Measurements from ENCODE around the gene RUNX2. TPM values are rescaled to one million over a fixed set of nuclear protein-coding genes. Genes with fewer than 3 reads are reported as not detected.
A peak's percentile ranks its signal among the peaks of the same experiment; 100 is the strongest.

The RUNX2 gene
- total RNA-seq, 1 donor from 2014 or later, result 2.5 TPM

DNA sequence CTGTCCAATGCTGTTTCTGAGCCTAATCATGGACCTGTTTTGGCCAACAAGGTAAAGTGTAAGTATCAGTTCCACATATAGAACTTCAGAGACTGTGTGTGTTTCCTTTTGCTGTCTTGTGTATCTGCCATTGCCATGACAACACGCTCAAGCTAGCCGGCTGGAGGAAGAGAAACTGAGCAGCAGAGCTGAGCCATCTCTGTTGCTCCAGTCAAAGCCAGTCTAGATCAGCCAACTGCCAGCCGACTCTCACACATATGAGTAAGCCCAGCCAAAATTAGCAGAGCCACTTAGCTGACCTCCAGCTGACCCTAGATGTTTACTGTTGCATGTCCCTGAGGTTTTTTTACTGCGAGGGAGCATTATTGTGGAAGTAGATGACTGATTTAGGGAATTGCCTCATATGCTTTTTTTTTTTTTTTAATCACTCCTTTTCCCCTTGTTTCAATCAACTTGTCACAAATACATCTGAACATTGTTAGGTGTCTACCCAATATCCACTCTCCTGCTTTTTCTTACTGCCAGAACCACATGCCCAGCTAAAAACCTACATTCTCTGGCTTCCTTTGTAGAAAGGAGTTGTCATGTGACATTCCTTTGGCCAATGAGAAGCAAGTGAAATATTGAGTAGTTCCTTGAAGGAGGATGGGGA lies 353.9 kb downstream of the RUNX2 start:
- peak; percentile 79 for ATAC-seq

DNA sequence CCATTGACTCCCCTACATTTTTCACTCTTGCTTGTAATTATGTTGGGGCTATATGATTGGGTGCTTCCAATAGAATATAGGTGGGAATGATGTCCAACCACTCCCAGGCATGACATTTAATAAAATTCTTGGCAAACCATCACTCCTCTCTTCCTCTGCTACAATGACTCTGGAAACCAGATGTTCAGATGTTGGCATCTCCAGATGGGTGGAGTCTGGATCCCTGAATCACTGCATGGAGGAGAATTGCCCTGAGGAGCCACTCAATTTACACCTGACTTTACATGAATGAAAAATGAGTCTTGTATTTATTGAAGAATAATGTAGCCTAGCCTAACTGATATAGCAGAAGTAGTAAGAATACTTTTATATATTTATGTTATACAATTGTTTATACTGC lies 356.3 kb downstream of the RUNX2 start:
- ATAC-seq, result no peak

DNA sequence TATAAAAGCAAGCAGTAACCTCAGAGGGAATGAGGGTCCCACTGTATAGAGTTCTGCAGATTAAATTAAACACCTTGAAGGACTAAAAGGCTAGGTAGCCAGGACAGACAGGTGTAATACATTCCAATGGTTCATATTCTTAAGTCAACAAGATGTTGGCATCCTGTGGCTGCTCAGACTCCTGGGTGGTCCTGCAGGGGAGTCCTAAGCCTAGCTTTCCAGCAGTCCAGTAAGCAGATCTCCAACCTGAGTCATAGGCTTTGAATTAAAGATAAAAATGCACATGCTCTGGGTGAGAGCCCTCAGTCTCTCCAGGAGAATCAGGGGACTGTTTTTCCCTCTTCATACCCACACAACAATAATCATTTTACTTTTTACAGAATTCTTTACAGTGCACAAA lies 356.9 kb downstream of the RUNX2 start:
- no peak for ATAC-seq

DNA sequence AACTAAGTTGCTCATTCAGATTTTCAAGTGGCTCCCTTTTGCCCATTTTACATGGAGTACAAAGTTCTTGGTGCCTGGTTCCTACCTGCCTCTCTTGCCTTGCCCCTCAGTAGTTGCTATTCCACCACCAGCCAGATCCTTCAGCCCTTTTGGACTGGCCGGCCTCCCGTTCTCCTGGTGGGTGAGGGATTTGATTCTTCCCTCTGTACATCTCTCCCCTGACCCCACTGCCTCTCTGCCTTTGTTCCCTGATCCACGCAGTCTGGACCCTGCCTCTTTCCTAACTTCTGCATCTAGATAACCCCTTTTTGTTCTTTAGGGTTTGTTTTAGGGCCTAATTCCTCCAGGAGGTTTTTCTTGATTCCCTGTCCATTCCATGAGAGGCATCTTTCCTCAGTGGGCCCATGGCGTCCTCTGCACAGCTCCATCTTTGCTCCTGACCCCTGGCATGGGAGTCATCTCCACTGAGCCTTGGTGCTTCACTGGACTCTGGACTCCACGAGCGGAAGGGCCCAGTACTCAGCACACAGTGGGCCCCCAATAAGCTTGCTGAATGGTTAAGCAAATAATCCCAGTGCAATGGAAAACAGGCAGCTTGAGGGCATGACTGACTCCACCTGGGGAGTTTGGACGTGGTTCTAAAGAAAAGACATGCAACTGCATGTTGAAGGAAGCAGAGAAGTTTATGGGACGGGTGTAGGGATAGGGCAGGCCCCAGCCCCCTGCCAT lies 358.9 kb downstream of the RUNX2 start:
- no peak for ATAC-seq

DNA sequence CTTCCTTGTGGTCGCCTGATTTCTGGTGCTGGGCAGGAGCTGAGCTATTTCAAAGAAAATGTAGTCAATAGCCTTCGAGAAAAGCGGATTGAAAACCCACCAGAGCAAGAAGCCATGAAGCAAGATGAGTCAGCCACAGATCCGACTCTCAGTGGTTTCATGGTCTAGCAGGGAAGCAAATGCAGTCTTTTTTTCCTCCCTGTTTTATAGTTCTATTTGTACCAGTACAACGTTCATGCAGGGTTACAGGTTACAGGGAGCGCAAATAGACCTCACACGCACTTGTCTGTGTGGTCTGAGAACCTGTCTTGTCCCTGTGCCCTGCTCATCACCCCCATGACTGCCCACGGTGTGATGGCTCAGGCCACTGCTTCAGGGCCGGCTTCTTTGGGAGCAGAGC lies 359.4 kb downstream of the RUNX2 start:
- no peak for ATAC-seq

DNA sequence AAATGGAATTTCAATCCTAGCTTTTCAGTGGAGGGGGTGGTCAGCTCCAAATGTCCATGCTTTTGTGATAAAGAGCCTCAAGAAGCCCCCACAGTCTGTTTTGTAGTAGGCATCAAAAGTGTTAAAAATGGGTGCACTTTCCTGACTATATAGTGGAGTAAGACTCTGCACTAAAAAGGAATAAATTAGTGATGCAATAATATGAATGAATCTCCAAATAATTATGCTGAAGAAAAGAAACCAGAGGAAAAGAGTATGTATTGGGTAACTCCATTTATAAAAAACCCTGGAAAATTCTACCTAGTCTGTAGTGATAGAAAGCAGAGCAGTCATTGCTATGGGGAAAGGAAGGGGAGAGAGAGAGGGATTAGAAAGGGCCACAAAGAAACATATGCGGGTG lies 360.1 kb downstream of the RUNX2 start:
- ATAC-seq, result no peak

DNA sequence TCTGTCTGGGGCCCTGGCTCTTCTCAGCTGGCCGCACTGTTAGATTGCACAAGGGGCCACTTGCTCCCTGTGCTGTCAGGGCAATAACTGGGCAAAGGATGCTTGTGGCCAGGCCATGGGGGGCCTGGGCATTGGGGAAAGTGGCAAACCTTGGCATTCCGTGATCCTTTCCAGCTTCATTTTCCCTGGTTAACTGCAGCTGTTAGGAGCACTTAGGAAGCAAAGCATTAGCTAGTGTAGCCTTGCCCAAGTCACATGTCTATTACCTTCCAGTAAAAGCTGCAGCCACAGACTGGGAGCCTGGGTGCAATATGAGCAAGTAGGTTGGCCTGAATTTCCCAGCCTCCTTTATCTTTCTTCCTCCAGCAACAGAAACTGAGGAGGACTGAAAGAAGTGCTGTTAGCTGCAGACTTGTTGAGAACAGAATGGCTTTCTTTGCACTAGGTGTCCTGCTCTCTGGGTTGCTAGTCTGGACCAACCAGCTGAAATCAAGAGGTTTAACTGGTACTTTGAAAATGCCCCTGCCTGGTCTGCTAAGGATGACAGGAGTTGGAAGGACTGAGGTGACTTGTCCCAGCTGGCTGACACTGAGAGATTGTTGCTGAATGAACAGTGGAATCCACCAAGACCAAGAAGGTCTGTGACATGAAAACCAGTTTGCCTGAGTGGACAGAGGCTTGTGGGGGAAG lies 361.9 kb downstream of the RUNX2 start:
- ATAC-seq, result no peak

DNA sequence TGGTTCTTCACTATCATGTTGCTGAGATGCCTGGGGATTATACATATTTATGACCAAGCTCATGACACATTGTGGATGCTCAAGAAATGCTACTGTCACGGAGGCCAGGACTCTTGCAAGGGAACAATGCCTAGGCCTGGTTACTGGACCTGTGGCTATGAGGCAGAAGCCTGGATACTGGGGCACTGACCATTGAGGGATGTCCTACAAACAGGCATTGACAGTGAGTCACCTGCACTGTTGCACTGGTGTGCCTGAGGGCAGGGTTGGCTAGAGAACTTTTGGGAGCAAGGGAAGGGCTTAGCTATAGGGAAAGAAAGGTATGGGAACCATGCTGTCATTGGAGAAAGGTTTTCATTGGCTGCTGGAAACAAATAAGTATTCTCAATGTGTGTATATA lies 362.7 kb downstream of the RUNX2 start:
- no peak for ATAC-seq

DNA sequence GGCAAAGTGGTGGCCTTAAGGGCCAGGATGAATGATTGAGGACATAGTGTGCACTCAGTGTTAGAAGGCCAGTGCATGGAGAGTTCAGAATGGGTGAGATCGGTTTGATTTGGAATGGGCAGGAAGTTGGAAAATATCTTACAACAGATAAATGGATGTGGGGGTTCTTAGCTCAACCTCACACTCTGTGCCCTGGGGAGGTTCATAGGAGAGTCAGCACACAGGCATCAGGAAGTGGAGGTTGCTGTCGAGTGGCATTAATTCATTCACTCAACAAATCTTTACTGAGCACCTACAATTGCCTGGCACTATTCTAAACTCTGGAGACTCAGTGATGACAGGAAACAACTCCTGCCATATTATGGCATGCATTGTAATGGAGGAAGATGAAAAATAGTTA lies 363.3 kb downstream of the RUNX2 start:
- ATAC-seq, result no peak

DNA sequence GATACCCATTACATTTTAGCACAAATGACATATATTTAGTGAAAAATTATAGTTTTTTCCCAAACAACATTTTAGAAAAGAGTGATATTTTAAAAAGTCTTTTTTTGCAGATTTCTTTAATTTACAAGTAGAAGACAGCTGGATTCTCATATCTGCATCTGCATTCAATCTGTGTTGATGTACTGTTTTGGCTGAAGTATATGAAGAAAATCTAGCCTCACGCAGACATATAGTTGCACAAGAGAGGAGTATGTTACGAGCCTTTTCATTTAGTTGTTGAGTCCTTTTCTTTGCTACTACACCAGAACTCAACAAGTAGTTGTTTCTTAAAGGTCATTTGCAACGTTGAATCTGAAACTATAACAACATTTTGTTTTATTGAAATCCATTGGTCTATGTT lies 363.9 kb downstream of the RUNX2 start:
- no peak for ATAC-seq

DNA sequence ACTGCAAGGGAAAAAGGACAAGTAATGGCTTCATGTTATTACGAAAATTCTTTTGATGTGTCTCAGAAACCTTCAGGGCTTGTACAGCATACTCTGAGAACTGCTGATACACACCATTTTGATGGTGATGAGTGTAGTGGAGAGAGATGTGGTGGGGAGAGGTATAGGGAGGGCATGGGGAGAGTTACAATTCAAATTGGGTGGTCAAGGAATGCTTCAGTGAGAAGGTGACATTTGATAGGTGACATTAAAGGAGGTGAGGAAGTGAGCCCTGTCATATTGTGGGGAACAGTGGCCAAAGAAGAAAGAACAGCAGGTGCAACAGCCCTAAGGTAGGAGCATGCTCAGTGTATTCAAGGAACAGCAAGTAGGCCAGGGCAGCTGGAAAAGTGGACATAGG lies 368.6 kb downstream of the RUNX2 start:
- ATAC-seq, result no peak

DNA sequence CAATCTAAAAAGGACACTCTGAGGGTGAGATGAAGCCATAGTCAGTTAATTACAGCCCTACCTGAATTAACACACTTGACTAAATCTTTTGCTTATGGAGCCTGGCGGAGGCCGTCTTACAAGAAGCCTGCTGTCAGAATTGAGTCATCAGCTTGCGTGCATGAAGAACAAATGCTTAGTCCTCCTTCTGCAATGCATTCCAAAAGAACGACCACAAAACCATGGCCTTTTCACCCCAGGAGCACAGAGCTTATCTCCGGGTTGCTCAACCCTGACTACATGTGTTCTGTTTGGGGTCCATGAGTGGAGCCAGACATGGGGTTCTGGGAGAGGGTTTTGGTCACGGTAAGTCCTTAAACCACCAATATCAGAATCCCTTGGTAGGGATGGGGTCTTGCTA lies 369.5 kb downstream of the RUNX2 start:
- peak; percentile 51 for ATAC-seq

DNA sequence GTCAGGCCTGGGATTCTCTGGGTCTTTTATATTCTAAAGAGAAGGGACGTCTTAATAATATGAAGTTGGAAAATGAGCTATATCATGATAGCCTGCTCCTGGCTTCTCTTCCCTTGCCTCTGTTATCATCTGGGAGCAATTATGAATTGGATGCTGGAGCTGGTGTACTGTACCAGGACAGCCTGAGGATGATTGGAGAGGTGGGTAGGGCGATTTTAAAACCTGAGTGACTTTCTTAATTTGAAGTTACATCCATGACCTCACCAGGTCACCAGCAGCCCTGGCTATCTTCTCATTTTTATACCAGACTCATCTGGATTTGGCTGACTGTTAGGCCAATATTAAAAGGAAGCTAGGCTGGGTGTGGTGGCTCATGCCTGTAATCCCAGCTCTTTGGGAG lies 369.9 kb downstream of the RUNX2 start:
- ATAC-seq, result no peak

DNA sequence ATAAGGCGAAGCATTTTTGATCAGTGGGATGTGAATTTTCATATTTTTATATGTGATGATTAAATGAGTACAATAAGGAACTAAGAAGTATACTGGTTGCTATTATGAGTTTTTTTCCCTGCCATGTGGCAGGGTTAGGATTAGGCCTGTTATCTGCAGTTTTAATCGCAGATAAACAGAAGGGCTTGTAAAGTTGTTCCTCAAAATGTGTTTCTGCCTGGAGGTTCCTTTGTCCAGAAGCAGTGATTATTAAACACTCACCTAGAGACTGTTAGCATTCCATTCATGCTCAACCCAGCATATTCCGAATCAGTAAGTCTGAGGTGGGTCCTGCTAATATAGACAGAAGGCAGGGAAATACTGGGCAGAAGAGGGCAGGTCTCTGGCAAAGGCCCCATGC lies 371.5 kb downstream of the RUNX2 start:
- ATAC-seq, result no peak

DNA sequence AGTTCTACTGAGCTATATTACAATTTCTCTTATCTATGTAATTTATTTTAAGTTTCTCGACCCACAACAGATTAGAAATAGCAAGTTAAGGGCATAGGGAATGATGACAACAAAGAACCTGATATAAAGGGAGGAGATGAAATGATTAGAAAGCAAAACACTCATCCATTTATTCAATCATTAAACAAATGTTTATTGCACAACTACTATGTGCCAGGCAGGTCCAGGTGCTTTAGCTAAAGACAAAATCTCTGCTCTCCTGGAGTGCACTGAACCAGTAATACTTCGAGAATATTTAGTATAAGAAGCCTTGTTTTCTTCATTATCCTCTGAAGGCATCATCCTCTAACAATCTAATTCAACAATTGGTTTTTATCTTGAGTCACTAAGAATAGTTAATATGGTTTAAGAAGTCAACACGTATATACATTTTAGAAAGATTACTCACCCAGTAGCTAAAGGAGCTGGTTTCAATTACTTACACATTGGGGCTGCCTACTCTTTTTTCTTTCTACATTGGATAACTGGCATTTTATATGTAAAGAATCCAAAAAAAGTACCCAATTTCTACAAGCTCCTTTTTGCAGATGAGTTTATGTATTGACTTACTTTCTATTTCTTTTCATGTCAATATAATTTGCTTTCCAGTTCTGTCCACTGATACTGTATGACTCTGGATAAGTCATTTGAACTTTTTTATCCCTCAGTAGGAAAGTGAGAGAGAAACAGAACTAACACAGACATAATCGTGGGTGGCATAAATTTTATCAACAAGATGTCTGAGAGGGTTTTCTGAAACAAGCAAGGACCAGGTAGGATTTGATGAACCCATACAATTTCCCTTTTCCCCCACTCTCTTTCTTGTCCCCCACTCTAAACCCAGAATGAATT lies 375.0 kb downstream of the RUNX2 start:
- no peak for ATAC-seq

DNA sequence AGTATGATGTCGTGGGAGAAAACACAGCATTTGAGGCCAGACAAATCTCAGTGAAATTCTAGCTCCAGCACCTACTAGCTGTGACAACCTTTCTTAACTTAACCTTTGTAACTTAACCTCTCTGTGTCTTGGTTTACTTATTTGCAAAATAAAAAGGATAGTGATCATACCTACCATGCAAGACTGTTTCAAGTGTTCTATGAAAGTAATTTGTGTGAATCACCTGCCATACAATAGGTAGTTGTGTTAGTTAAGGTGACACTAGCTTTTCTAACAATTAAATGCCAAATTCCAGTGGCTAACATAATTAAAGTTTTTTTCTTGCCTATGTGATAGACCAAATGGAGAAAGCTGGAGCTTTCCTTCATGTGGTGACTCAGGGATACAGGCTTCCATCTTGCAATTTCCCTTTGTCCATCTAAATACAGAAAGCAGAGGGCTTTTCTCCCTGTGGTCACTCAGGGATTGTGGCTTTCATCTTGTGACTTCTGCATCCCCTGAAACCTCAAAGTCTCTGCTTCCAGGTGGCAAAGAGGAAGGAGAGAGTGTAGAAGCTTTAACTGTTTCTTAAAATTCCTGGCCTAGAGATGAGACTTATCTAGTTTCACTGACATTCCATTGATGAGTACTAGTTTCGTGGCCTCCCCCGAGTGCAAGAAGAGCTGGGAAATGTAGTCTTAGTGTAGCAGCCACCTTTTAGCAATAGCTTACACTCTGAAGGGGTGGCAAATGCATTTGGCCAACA lies 376.1 kb downstream of the RUNX2 start:
- no peak for ATAC-seq

DNA sequence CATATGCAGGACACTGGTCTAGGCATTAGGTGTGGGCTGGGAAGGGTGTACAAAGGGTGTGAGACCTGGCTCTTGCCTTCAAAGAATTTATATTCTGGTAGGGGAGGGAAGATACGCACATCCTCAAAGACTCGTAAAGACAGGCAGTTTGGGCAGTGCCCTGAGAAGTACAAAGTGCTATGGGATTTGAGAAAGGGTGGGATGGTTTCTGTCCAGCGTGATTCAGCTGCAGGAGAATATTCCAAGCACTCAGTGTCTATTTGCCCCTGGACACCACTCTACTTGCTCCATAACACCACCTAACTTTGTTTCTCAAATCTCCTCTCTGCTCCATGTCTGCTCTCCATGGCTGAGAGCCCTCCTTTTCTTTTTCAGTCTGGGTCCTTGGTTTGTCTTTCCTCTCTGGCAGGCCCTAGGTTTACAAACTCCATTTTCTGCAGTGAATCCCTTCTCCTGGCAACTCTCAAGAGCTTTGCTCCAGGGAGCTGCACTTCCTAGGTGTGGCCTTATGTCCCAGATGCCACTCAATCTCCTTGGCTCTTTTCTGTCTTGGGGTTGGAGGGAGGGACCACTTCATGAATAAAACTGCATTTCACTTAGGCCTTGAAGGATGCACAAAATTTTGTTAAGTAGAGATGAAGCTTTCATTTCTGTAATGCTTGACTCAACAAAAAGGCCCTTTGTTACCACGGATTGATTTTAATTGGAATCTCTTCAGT lies 377.2 kb downstream of the RUNX2 start:
- no peak for ATAC-seq

DNA sequence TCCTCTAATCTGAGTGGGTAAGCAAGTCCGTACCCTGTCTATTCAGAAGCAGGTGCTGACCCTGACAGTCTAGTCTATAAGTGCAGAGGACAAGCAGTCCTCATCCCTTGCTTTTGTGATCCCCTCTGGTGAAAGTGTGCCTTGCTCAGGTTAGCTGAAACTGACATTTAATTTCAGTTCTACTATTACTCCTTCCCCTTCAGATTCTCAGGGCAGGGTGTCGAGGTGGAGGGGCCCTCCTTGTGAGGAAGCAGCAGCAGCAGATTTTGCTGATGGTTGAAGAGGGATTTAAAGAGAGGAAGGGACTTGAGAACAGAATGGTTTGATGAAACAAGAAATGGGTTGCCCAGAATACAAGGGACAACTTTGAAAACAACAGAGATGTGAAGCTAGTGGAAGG lies 378.2 kb downstream of the RUNX2 start:
- ATAC-seq, result no peak

DNA sequence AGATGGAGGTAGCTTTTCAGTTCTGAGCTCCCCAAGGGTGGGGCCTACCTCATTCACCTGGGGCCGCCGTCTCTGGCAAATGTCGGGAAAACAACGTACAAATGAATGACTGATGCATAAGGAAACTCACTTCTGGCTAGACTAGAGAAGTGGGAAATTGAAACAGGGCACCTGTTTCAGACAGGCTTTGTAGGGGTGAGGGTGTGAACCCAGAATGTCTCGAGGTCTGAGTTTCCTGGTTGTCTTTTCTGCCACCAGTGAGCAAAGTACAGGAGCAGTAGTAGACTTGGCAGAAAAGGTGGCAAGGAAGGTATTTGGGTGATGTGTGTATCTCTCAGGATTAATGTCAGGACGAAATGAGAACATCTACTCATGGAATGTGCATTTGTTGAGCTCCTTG lies 379.0 kb downstream of the RUNX2 start:
- ATAC-seq, result no peak

DNA sequence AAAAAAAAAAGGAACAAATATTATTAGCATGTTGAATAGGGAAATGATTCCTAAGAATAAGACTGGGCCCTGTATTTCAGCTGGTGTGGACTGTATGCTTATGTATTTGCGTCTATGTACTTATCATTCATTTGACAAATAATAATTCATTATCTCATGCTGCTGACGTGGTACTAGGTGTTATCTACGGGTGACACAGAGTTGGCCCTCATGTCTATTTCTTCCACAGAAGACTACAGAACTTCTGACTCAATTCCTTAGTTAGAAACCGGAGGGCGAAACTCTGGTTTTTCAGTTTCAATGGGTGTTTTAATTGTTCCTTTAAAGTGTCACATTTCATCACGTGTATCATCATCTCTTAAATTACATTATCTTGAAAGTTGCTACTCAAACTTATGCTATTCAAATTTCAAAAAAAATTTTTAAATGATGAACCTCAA lies 381.7 kb downstream of the RUNX2 start:
- no peak for ATAC-seq

DNA sequence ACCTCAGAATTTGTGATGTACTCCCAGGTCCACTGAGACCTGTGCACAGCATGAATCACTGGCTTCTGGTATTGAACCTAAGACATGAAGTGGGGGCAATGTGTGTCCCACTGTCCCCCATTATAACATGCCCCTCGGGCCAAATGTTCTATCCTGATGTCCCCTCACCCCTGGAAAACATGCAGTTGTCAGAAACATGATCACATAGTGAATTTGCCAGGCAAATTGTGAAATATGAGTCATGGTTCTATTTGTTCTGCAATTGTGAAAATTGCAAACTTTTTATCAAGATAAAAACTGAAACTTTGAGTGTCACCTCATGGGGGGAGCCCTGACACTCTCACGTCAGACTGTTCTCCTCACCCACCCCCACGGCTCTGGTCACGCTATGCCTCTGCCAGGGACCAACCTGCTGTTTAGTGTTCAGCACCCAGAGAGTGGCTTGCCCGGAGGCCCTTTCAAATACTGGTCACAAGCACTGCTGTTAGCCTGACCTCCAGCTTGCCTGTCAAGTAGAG lies 382.2 kb downstream of the RUNX2 start:
- peak; percentile 19 for ATAC-seq
